ENCODE measurements around the gene TSPAN4. TPM values are rescaled to one million over a fixed set of nuclear protein-coding genes. Genes with fewer than 3 reads are reported as not detected.

Gene TSPAN4
- total and polyA plus RNA-seq, 11 donors: 22.7 to 93.0 (median 31.3) TPM

GRCh38 chr11:865462-866430 lies 23.1 kb downstream of the TSPAN4 start:
- no peak overlapping the region for H3K4me3 ChIP-seq
- no peak for DNase-seq
- ATAC-seq: no peak
- intact Hi-C loops (cut with DNase I): no loop called here
- peaks cover 0 to 10% (median 0%) of the 10 kb centered on the region in 12 donors for H3K4me1 ChIP-seq
- no peak overlapping the region for H3K27ac ChIP-seq
- no peaks in the 10 kb centered on the region for H3K9me3 ChIP-seq
- H3K36me3 ChIP-seq: peaks cover 0 to 56% (median 39%) of the 10 kb centered on the region in 9 donors
- no peaks in the 10 kb centered on the region for H3K27me3 ChIP-seq
- WGBS, 4 donors: 75 to 88% (median 87%) methylated on average over 16 to 41 of the region's 41 CpGs
- TF ChIP-seq POLR2A (IDR thresholded peaks at IDR 0.05): no peak
- no peak for TF ChIP-seq CTCF (IDR thresholded peaks at IDR 0.05)

- intact Hi-C loops (cut with DNase I): no loop called here
- Histone ChIP-seq H3K4me1 (peaks cover 0 to 9% (median 0%) of the 10 kb centered on the region in 12 donors), H3K27me3 (no peaks in the 10 kb centered on the region), H3K4me3 (no peak overlapping the region), H3K27ac (no peak overlapping the region), H3K36me3 (peaks cover 0 to 56% (median 39%) of the 10 kb centered on the region in 9 donors), H3K9me3 (no peaks in the 10 kb centered on the region)
- DNase-seq: peak in 1 of 5 donors; percentile 23
- TF ChIP-seq POLR2A (IDR thresholded peaks at IDR 0.05) (no peak), CTCF (IDR thresholded peaks at IDR 0.05) (no peak)
- no peak for ATAC-seq
- WGBS, 4 donors: 88 to 91% (median 90%) methylated on average over 7 to 14 of the region's 14 CpGs
These were observed 23.8 kb downstream of the TSPAN4 start for GRCh38 chr11:866481-866880.

GRCh38 chr11:867856-868358 lies 25.3 kb downstream of the TSPAN4 start:
- Histone ChIP-seq H3K36me3 (peaks cover 0 to 52% (median 31%) of the 10 kb centered on the region in 9 donors), H3K27me3 (no peaks in the 10 kb centered on the region), H3K4me1 (no peaks in the 10 kb centered on the region), H3K4me3 (no peak overlapping the region), H3K9me3 (no peaks in the 10 kb centered on the region), H3K27ac (no peak overlapping the region)
- ATAC-seq: no peak
- no peak for DNase-seq
- 85 to 92% (median 88%) methylated on average over 8 of the region's 8 CpGs for WGBS, 4 donors
- intact Hi-C loops (cut with DNase I): no loop called here
- TF ChIP-seq CTCF (IDR thresholded peaks at IDR 0.05): no peak
- no peak for TF ChIP-seq POLR2A (IDR thresholded peaks at IDR 0.05)

GRCh38 chr11:868394-868793 lies 25.7 kb downstream of the TSPAN4 start:
- ATAC-seq: no peak
- DNase-seq: peak in 1 of 5 donors; percentile 22
- intact Hi-C loops (cut with DNase I): no loop called here
- H3K27me3 ChIP-seq: no peaks in the 10 kb centered on the region
- H3K27ac ChIP-seq: no peak overlapping the region
- 86 to 90% (median 88%) methylated on average over 13 to 17 of the region's 17 CpGs for WGBS, 4 donors
- H3K9me3 ChIP-seq: no peaks in the 10 kb centered on the region
- H3K36me3 ChIP-seq: peaks cover 0 to 49% (median 27%) of the 10 kb centered on the region in 9 donors
- no peaks in the 10 kb centered on the region for H3K4me1 ChIP-seq
- no peak for TF ChIP-seq POLR2A (IDR thresholded peaks at IDR 0.05)
- TF ChIP-seq CTCF (IDR thresholded peaks at IDR 0.05): no peak
- H3K4me3 ChIP-seq: no peak overlapping the region

Data from heart left ventricle (tissue), 16 donors.